Femur (tissue), 1 donor: ENCODE measurements around the gene RNGTT.
"Not testable (repeated sequence)": the region's sequence is repeated elsewhere in the genome, so short reads cannot be mapped to it uniquely, and the experiment has no call there.

Experiments
- DNase-seq: peaks from one replicate; pipeline ENCODE4 v3.0.0-alpha.2; 2017

The RNGTT gene

GRCh38 chr6:88908598-88909548 is 54.5 kb downstream of the RNGTT start:
- DNase-seq: peak; percentile 28

GRCh38 chr6:88907148-88907547 is 56.3 kb downstream of the RNGTT start:
- not testable (repeated sequence) for DNase-seq

GRCh38 chr6:88899569-88900316 is 63.7 kb downstream of the RNGTT start:
- no peak for DNase-seq

GRCh38 chr6:88895911-88896310 is 67.5 kb downstream of the RNGTT start:
- DNase-seq: no peak

GRCh38 chr6:88890860-88891845 is 72.3 kb downstream of the RNGTT start:
- DNase-seq: no peak

GRCh38 chr6:88890394-88890793 is 73.0 kb downstream of the RNGTT start:
- DNase-seq: peak; percentile 31

- DNase-seq: no peak
Measured at GRCh38 chr6:88884361-88884760, 79.1 kb downstream of the RNGTT start.

GRCh38 chr6:88882536-88882935 is 80.9 kb downstream of the RNGTT start:
- no peak for DNase-seq

GRCh38 chr6:88881451-88881850 is 82.0 kb downstream of the RNGTT start:
- DNase-seq: no peak

- DNase-seq: no peak
Measured at GRCh38 chr6:88880021-88880420, 83.4 kb downstream of the RNGTT start.

- DNase-seq: no peak
Measured at GRCh38 chr6:88877893-88878292, 85.5 kb downstream of the RNGTT start.

GRCh38 chr6:88872962-88873361 is 90.5 kb downstream of the RNGTT start:
- DNase-seq: no peak

GRCh38 chr6:88871498-88871897 is 91.9 kb downstream of the RNGTT start:
- no peak for DNase-seq

GRCh38 chr6:88870717-88871330 is 92.6 kb downstream of the RNGTT start:
- no peak for DNase-seq

- no peak for DNase-seq
Measured at GRCh38 chr6:88869263-88870020, 94.0 kb downstream of the RNGTT start.

GRCh38 chr6:88867841-88868731 is 95.3 kb downstream of the RNGTT start:
- no peak for DNase-seq

GRCh38 chr6:88866856-88867255 is 96.6 kb downstream of the RNGTT start:
- no peak for DNase-seq

- DNase-seq: no peak
Measured at GRCh38 chr6:88865275-88865674, 98.1 kb downstream of the RNGTT start.

GRCh38 chr6:88864359-88865054 is 98.9 kb downstream of the RNGTT start:
- no peak for DNase-seq

- DNase-seq: no peak
Measured at GRCh38 chr6:88860310-88860709, 103.1 kb downstream of the RNGTT start.
